Adipocyte (in vitro differentiated cells): ENCODE data around the gene SGPP2.
"Not testable (repeated sequence)": the region's sequence is repeated elsewhere in the genome, so short reads cannot be mapped to it uniquely, and the experiment has no call there.

Experiments
- DNase-seq: peaks from one replicate; pipeline ENCODE4 v3.0.0-alpha.2; 2015; ENCODE audit warnings: low read depth
- H3K27me3 ChIP-seq: replicated peaks from 2 replicates; pipeline ENCODE4 v1.7.0; 2013; ENCODE audit warnings: mild to moderate bottlenecking, low read length, moderate library complexity; ENCODE audit not compliant: control insufficient read depth, insufficient read depth
- H3K36me3 ChIP-seq: 2 replicates; pipeline ENCODE4 v1.7.0; 2013; ENCODE audit warnings: low read length, mild to moderate bottlenecking, moderate library complexity; ENCODE audit not compliant: control insufficient read depth, insufficient read depth, severe bottlenecking
- H3K4me1 ChIP-seq: 2 replicates; pipeline ENCODE4 v1.7.0; 2013; ENCODE audit warnings: mild to moderate bottlenecking, low read length, moderate library complexity; ENCODE audit not compliant: control insufficient read depth, insufficient read depth
- H3K4me3 ChIP-seq: 2 replicates; pipeline ENCODE4 v1.7.0; 2013; ENCODE audit warnings: mild to moderate bottlenecking, low read length, moderate library complexity
- H3K9ac ChIP-seq: 2 replicates; pipeline ENCODE4 v1.7.0; 2013; ENCODE audit warnings: mild to moderate bottlenecking, low read length, moderate library complexity
- H3K9me3 ChIP-seq: 2 replicates; pipeline ENCODE4 v1.7.0; 2013; ENCODE audit warnings: mild to moderate bottlenecking, low read length, moderate library complexity; ENCODE audit not compliant: control insufficient read depth

The SGPP2 gene

DNA sequence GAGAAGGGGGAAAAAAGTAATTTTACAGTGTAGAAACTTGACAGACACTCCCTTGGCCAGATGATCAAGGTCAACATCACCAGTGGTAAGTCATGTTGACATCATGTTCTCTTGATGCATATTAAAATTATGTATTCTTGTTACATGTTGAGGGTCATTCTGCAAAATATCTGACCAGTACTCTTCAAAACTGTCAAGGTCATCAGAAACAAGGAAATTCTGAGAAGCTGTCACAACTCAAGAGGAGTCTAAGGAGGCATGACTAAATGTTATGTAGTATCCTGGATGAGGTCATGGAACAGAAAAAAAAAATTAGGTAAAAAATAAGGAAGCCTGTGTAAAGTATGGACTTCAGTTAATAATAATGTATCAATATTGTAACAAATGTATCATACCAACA is 6.3 kb downstream of the SGPP2 start:
- Histone ChIP-seq H3K27me3 (peaks cover 41% of the 10 kb centered on the region), H3K4me1 (no peaks in the 10 kb centered on the region), H3K36me3 (no peaks in the 10 kb centered on the region), H3K9ac (no peak overlapping the region), H3K4me3 (no peak overlapping the region), H3K9me3 (peaks cover 17% of the 10 kb centered on the region)
- DNase-seq: no peak

DNA sequence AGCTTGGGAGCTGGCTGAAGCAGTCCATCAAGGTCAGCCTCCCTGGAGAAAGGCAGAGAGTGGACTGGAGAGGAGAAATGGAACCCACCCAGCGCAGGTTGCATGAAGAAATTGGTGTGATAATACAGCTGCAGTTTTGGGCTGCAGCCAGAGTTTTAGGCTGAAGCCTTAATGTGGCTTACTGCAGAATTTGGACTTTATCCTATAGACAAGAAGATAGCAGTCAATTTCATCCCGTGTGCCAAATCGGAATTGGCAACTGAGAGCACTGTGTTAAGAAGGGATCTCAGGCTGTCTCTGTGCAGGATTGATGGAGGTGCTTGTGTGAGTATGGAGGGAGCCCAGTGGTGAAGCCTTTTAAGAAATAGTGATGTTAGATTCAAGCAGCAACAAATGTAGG is 7.5 kb downstream of the SGPP2 start:
- H3K9me3 ChIP-seq: peaks cover 17% of the 10 kb centered on the region
- H3K4me3 ChIP-seq: no peak overlapping the region
- H3K9ac ChIP-seq: no peak overlapping the region
- no peaks in the 10 kb centered on the region for H3K36me3 ChIP-seq
- peaks cover 33% of the 10 kb centered on the region for H3K27me3 ChIP-seq
- no peak for DNase-seq
- H3K4me1 ChIP-seq: no peaks in the 10 kb centered on the region

DNA sequence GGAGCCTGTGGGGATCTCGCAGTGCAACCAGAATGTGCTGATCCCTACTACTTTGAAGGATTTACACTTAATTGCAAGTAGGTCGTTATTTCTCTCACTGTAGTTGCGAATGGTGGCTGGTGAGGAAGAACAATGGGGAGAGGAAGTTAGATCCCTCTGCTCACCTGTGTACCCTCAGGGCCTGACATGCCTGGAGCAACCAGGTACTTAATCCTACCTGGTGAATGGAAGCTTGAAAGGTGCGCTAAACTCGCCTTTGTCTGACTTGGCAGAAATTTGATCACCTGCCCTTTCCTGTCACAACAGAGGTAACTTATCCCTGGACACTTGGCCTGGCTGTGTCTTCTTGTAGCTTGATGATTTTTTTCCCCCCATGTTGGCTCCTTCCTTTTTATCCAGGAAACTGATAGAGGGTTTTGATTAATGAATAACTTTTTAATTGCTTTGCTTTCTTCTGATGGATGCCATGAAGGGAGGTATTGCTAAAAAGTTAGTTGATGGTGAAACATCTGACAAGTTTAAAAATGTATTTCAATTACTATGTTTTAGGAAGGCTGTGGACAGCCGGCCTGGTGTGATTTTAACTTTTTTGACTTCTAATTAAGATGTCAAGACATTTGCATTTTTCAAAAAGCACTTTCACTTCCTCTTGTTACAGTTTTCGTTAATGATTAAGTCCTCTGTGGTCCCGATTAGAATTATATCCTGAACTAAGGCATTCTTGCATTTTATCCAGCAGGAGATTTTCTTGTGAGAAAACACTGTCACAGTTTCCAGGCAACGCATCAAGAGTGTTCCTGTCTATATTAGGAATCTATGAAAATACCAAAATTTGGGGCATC is 9.2 kb downstream of the SGPP2 start:
- H3K4me3 ChIP-seq: no peak overlapping the region

DNA sequence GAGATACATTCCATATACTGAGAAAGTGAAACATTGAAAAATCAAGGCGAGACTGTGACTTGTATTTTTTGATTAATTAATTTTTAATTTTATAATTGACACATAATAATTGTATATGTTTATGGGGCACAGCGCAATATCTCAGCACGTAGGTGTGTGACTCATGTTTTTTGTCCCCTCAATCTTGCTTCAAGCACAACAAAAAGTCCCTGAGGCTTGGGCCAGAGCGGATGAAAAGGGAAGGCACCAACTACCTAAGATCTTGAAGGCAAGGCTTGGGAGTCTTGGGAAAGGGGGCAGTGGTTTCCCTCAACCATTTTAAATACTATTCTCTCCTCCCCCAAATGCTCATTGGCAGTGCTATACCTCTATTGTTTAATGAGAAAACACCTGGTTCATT is 9.9 kb downstream of the SGPP2 start:
- Histone ChIP-seq H3K9me3 (peaks cover 14% of the 10 kb centered on the region), H3K9ac (no peak overlapping the region), H3K27me3 (peaks cover 20% of the 10 kb centered on the region), H3K4me3 (no peak overlapping the region), H3K36me3 (no peaks in the 10 kb centered on the region), H3K4me1 (no peaks in the 10 kb centered on the region)
- DNase-seq: no peak

More for the DNA sequence above, 9.2 kb downstream of the SGPP2 start:
- Histone ChIP-seq H3K9ac (no peak overlapping the region), H3K36me3 (no peaks in the 10 kb centered on the region), H3K4me1 (no peaks in the 10 kb centered on the region), H3K9me3 (peaks cover 17% of the 10 kb centered on the region), H3K27me3 (peaks cover 20% of the 10 kb centered on the region)
- DNase-seq: no peak

DNA sequence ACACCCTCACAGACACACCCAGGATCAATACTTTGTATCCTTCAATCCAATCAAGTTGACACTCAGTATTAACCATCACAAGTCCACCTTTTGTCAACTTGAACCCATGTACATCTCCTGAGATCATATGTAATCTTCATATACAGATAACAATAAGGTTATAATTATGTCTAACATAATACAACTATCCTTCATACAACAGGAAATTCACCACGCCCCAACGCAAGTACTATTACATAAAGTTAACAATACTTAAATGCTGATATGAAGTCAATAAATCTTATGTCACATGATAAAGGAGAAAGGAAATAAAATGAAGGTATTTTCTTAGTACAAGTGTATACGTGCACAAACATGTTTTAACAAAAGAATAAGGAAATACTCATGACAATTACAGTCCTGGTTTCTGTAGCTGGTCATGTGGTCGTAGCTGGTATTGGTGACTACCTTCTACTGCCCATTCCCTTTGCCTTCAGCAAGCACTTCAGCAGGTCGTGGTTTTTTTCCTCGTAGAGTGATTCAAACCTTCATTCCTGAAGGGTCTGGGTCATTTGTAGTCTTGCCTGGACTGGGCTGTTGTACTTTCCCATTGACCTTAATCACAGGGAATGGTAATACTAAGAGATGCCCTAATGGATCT is 11.2 kb downstream of the SGPP2 start:
- not testable (repeated sequence) for DNase-seq, H3K36me3 ChIP-seq, H3K4me3 ChIP-seq, H3K9ac ChIP-seq, H3K4me1 ChIP-seq, H3K9me3 ChIP-seq
- H3K27me3 ChIP-seq: peaks cover 17% of the 10 kb centered on the region

DNA sequence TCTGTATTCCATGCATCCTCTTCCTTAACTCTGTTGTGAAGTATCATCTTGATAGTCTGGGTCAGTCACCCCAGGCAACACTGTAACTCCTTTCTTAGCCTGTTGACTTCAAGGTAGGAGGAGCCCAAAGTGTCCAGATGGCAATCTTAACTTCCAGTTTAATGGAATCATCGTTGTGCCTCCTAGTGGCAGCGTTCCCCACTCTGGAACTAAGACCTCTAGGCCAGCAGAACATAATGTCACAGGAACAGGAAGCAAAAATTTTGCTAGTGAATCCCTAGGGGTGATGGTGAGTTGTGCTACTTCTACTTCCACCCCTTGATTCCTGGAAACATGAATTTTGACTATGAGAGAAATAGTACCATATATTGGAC is 11.7 kb downstream of the SGPP2 start:
- no peaks in the 10 kb centered on the region for H3K9me3 ChIP-seq
- peaks cover 6% of the 10 kb centered on the region for H3K4me1 ChIP-seq
- DNase-seq: no peak
- no peaks in the 10 kb centered on the region for H3K36me3 ChIP-seq
- no peak overlapping the region for H3K4me3 ChIP-seq
- H3K9ac ChIP-seq: no peak overlapping the region
- peaks cover 13% of the 10 kb centered on the region for H3K27me3 ChIP-seq

DNA sequence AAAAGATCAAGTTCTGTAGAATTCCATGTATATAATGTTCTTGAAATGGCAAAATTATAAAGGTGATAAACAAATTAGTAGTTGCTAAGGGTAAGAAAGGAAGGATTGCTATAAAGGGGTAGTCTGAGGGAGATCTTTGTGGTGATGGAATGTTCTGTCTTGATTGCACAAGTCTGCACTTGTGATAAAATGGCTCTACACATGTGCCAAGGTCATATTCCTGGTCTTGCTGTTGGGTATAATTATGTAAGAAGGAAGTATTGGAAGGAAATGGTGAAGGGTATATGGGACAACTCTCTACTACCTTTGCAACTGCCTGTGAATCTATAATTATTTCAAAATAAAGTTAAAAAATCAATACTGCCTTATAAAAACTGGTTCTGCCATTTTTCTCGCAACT is 15.3 kb downstream of the SGPP2 start:
- Histone ChIP-seq H3K4me3 (no peak overlapping the region), H3K4me1 (peaks cover 14% of the 10 kb centered on the region), H3K9ac (no peak overlapping the region), H3K9me3 (peaks cover 3% of the 10 kb centered on the region), H3K36me3 (no peaks in the 10 kb centered on the region), H3K27me3 (peaks cover 7% of the 10 kb centered on the region)
- no peak for DNase-seq

DNA sequence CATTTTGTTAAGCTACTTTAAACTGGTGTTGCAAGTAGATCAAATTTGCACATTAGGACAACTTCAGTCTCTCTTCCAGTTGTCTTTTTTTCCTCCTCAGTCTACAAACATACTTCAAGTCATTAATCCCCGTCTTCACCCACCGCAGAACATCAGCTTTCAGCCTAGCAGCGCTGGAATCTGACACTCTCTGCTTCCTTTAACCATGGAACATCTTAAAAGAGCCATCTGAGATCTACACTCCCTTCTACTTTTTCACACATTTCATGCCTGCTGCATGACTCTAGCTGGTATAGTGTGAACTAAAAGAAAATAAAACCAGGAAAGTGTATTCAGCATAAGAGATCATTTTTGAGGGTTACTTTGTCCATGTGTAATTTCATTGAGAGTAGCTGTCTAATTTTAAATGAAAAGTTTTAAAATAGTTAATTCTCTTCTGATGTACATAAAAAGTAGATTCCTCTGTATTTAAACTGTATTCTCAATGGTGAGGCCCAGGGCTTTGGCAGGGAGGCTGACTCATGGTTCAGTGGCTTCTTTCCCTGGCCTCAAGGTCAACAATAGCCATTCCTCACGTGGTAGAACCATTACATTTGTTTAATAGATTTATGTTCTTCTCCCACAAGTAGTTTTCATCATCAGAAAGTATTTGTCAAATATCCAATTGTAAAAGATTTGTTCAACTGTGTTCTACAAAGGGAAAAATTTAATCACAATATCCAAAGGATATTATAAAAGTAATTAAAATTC is 16.5 kb downstream of the SGPP2 start:
- Histone ChIP-seq H3K9ac (no peak overlapping the region), H3K36me3 (no peaks in the 10 kb centered on the region), H3K27me3 (peaks cover 16% of the 10 kb centered on the region), H3K4me1 (peaks cover 14% of the 10 kb centered on the region), H3K4me3 (peak overlapping the region; percentile 37), H3K9me3 (peaks cover 3% of the 10 kb centered on the region)
- DNase-seq: peak; percentile 85

DNA sequence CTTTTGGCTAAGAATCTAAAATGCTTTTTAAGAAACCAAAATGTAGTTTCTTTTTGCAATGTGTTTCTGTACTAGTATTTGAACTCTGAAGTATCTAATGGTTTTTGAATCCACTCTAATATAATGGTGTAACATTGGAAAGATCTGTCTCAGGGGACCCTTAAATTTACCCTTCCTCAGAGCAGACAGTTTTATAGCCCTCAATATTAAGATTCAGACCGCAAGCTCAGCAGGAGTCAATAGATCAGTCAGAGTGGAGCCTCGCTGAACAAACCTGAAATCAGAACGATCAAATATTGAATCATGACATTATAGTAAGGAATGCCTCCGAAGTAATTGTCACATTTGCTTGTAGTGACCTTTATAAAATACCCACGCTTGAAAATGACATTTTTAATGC is 18.3 kb downstream of the SGPP2 start:
- H3K4me1 ChIP-seq: peaks cover 14% of the 10 kb centered on the region
- no peak for DNase-seq
- H3K36me3 ChIP-seq: no peaks in the 10 kb centered on the region
- peaks cover 27% of the 10 kb centered on the region for H3K27me3 ChIP-seq
- peaks cover 3% of the 10 kb centered on the region for H3K9me3 ChIP-seq
- no peak overlapping the region for H3K9ac ChIP-seq
- no peak overlapping the region for H3K4me3 ChIP-seq

DNA sequence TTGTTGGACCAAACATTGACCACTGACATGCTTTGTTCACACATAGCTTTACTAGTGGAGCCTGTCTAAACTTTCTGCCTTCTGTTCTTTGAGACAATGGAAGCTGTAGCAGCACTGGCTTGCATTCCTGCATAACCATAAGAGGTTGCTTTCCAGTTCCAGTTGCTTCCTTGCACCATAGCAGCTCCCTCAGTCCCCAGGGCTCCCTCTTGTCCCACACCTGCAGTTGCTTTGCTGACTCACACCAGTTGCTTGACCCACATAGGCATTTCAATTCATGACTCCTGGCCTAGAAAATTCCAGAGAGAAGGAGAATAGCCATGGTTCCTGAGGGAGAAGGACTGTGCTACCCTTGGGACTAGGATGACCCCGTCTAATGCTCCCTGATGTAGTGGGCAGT is 20.9 kb downstream of the SGPP2 start:
- Histone ChIP-seq H3K9me3 (peaks cover 3% of the 10 kb centered on the region), H3K4me1 (peaks cover 25% of the 10 kb centered on the region), H3K27me3 (peaks cover 41% of the 10 kb centered on the region), H3K4me3 (no peak overlapping the region), H3K36me3 (no peaks in the 10 kb centered on the region), H3K9ac (no peak overlapping the region)
- no peak for DNase-seq

DNA sequence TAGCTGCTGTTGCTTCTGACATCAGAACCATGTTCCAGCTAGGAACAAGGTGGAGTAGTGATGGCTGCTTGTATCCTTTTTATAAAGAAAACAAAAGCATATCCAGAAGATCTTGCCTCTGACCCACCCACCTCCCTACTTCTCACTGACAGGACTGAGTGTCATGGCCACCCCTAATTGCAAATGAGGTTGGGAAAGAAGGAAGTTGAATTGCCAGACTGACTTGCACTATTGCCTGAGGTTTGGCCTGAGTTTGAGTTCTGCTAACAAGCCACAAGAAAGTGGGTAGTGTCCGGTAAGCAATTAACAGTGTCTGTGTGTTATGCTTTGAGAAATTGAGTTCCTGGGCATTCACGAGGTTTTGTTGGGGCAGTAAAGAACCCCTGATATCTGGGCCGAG is 22.8 kb downstream of the SGPP2 start:
- DNase-seq: no peak
- Histone ChIP-seq H3K27me3 (peaks cover 46% of the 10 kb centered on the region), H3K4me1 (peaks cover 15% of the 10 kb centered on the region), H3K36me3 (no peaks in the 10 kb centered on the region), H3K9ac (no peak overlapping the region), H3K4me3 (no peak overlapping the region), H3K9me3 (peaks cover 3% of the 10 kb centered on the region)
